Measurements from ENCODE around the gene C6orf15. TPM values are rescaled to one million over a fixed set of nuclear protein-coding genes. Genes with fewer than 3 reads are reported as not detected.

The C6orf15 gene
- total RNA-seq, 1 experiment from 2014 or later: 0.33 TPM

DNA sequence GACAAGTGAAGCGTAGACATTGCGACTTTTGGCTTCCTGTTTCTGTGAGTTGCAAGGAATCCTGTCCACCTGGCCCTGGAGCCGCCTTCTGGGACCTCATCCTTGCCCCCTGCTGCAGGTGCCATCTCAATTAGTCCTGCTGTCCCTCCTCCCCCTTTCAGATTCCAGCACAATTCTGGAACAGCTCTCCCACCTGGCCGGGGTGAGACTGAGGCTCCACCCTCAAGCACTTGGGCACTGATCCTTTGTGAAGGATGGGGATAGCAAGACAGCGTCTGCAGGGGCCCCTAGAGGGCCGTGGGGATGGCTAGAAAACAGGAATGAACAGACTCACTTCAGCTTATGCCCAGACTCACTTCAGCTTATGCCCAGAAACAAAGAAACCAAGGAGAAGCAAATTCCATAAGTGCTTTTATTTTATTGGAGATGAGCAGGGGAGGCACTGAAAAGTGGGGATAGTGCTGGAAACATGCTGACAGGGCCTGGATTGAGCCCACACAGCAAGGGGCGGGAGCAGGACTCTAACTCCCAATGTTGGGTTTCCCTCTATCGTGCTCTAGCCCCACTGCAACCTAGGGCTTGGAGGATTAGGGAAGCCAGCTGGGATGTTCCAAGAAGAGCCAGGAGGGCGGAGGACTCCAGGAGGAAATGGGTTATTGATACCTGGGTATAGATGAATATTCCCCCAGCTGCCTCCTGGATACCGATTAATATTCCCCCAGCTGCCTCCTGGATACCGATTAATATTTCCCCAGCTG, 1.4 kb downstream of the C6orf15 start:
- DNase-seq (ENCODE audit: low spot score): no peak

DNA sequence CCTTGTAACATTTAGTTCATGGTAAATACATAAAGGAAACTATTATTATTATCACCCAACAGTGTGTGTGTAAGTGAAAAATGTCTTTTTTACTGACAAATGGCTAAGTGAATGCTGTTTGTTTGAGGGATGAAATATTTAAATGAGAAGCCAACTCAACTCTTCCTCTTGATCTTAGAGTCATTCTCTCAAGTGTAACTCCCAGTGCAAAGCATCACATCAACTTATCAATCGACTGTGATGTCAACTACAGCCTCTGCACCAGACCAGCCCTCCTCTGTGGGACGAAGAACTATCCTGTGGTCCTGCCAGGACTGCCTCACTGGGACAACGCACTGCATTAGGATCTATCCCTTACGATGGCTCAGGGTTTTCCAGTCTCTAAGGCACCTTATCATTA, 5.3 kb downstream of the C6orf15 start:
- no peak for DNase-seq (ENCODE audit: low spot score)

GRCh38 chr6:31103136-31103535, 9.2 kb downstream of the C6orf15 start:
- no peak for DNase-seq (ENCODE audit: low spot score)

GRCh38 chr6:31098449-31098938, 13.9 kb downstream of the C6orf15 start:
- no peak for DNase-seq (ENCODE audit: low spot score)

- no peak for DNase-seq (ENCODE audit: low spot score)
Measured at GRCh38 chr6:31096656-31097055, 15.7 kb downstream of the C6orf15 start.

- DNase-seq (ENCODE audit: low spot score): no peak
Measured at GRCh38 chr6:31096215-31096614, 16.2 kb downstream of the C6orf15 start.

GRCh38 chr6:31094389-31094881, 17.9 kb downstream of the C6orf15 start:
- no peak for DNase-seq (ENCODE audit: low spot score)

DNA sequence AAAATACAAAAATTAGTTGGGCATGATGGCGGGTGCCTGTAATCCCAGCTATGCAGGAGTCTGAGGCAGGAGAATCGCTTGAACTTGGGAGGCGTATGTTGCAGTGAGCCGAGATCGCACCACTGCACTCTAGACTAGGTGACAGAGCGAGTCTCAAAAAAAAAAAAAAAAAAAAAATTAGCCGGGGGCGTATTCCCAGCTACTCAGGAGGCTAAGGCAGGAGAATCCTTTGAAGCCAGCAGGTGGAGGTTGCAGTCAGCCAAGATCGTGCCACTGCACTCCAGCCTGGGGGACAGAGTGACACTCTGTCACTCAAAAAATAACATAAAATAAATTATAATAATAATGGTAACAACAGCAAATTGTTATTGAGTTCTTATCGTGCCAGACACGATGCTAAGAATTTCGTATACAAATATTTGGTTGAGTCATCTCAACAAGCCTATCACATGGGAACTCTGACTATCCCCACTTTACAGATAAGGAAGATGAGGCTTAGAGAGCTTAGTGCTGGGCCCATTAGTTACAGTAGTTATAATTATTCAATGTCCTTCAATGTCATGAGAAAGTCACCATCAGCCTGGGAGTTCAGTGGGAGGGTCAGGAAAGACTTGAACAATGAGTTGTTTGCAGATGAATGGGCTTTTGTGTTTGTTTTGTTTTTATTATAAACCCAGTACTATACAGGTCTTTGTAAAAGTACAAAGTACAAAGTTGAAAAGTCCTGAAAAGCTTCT, 19.4 kb downstream of the C6orf15 start:
- DNase-seq (ENCODE audit: low spot score): no peak

- no peak for DNase-seq (ENCODE audit: low spot score)
Measured at GRCh38 chr6:31092238-31092637, 20.1 kb downstream of the C6orf15 start.

- no peak for DNase-seq (ENCODE audit: low spot score)
Measured at GRCh38 chr6:31091680-31092079, 20.7 kb downstream of the C6orf15 start.

DNA sequence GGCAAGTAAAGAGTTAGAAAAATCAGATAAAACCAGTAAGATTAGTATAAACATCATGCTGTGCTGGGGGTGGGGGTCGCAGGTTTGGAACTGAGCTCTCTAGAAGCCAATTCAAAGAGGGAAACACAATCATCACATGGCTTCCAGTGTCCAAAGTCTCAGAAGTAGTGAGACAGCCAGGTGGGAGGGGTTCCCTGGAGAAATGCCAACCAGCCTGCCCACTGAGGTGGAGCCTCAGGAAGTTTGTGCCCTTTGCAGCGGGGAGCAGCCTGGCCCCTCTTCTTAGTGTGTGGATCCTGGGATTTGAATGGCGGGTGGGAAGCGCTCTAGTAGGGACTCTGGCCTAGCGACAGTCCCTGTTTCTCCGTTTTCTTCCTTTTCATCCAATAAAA, 21.4 kb downstream of the C6orf15 start:
- DNase-seq (ENCODE audit: low spot score): peak; percentile 49

GRCh38 chr6:31090275-31090972, 22.0 kb downstream of the C6orf15 start:
- DNase-seq (ENCODE audit: low spot score): no peak

- peak; percentile 92 for DNase-seq (ENCODE audit: low spot score)
Measured at GRCh38 chr6:31087494-31088089, 24.8 kb downstream of the C6orf15 start.

GRCh38 chr6:31086788-31087440, 25.5 kb downstream of the C6orf15 start:
- DNase-seq (ENCODE audit: low spot score): peak; percentile 15

DNA sequence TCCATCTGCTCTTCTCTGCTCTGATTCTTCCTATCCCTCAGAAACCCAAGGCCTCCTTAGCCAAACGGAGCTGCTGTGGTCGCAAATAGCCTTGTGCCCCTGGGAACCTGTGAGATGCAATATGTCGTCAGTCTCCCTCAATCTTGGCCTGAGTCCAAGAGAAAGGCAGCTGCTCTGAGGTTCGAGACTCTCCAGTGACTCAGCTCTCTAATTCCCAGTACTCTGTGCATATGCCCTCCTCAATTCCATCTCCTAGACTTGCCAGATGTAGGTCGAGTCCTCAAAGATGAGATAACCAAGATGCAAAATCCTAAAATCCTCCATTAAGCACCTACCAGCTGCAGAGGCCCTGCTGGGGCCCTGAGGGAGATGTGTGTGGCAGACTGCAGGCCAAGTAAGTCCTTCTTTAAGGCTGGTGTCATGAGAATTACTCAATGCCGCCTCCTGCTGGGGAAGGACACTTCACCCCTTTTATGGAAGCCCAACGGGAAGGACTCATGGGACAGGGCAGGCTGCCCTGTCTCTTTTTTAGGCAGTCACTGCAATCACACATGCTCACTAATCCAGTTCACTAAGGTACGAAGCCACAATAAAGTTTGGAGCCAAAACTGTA, 28.5 kb downstream of the C6orf15 start:
- no peak for DNase-seq (ENCODE audit: low spot score)

DNA sequence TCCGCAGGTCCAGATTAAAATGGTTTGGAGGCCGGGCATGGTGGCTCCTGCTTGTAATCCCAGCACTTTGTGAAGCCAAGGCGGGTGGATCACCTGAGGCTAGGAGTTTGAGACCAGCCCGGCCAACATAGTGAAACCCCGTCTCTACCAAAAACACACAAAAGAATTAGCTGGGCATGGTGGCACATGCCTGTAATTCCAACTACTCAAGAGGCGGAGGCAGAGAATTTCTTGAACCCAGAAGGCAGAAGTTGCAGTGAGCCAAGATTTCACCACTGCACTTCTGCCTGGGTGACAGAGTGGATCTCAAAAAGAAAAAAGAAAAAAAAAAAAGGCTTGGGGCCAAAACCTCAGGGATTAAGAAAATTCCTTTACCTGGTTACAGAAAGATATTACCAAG, 30.5 kb downstream of the C6orf15 start:
- no peak for DNase-seq (ENCODE audit: low spot score)

DNA sequence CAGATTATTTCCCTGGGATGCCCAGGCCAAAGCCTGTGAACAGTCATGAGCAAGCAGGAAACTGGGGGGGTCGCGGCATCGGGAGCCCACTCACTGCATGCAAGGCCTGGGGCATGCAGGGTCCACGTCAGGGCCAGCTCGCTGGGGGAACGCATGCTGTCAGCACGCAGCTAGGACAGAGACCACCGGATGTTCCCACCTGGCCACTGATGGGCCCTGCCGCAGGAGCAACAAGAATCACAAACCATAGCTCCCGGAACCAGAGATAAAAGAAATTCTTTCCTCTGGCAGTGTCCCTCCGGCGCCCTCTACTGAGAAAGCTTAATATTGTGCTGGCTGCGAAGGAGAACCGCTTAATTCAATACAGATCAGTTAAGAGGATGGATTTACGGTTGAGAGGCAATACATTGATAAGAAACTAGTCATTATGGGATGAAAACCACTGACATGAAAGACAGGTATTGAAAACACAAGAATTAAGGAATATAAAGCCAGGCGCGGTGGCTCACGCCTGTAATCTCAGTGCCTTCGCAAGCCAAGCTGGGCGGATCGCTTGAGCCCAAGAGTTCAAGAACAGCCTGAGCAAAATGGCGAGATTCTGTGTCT, 32.6 kb downstream of the C6orf15 start:
- peak; percentile 76 for DNase-seq (ENCODE audit: low spot score)

GRCh38 chr6:31076611-31077010, 35.8 kb downstream of the C6orf15 start:
- no peak for DNase-seq (ENCODE audit: low spot score)

DNA sequence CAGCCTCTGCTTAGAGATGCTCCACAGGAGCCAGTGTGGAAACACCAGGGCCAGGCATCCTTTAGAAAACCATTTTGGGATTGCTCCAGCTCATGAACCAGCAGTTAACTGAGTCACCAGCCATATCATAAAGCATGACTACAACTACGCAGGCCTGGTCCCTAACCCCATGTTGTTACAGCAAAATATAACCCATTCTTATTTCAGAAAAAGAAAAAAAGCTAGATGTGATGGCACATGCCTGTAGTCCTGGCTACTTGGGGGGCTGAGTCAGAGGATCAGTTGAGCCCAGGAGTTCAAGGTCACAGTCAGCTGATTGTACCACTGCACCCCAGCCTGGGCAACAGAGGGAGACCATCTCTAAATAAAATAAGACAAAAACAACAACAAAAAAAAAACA, 36.8 kb downstream of the C6orf15 start:
- no peak for DNase-seq (ENCODE audit: low spot score)

DNA sequence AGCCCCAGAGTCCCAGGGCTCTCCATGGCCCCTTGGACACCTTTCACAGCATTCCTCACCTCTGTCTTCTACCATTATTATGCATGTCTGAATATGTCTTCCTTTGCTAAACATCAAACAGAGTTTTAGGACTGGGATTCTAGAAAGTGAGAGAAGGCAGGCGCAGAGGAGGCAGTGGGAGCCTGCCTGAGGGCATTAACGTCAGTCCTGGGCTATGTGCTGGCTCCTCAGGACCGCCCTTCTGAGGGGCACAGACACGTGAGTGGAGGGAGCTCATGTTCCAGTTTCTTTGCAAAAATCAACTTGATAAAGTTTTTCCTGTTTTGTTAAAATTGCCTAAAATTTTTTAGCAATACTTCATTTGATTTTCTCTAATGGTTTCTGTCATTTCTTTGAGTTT, 38.0 kb downstream of the C6orf15 start:
- DNase-seq (ENCODE audit: low spot score): no peak

Data from HT-29 (cell line).